H9 (cell line): ENCODE measurements around the gene DUOX2. TPM values are rescaled to one million over a fixed set of nuclear protein-coding genes. Genes with fewer than 3 reads are reported as not detected.

Experiments used
- DNase-seq: peaks from one replicate; pipeline ENCODE4 v3.0.0-alpha.2; 2017
- H2AFZ ChIP-seq: one replicate; pipeline ENCODE4 v1.6.1; 2013; ENCODE audit warnings: mild to moderate bottlenecking, low read length, control low read depth, moderate library complexity
- H2AK5ac ChIP-seq: 2 replicates; pipeline ENCODE4 v1.6.1; 2013; ENCODE audit warnings: low read length, control low read depth, mixed read lengths; ENCODE audit not compliant: insufficient read length
- H2BK120ac ChIP-seq: one replicate; pipeline ENCODE4 v1.6.1; 2013; ENCODE audit warnings: low read depth, mild to moderate bottlenecking, low read length, control low read depth, inconsistent platforms; ENCODE audit not compliant: poor library complexity, severe bottlenecking
- H2BK12ac ChIP-seq: 2 replicates; pipeline ENCODE4 v1.6.1; 2013; ENCODE audit warnings: low read length, control low read depth, mixed read lengths, low read depth; ENCODE audit not compliant: insufficient read length
- H2BK15ac ChIP-seq: 2 replicates; pipeline ENCODE4 v1.6.1; 2013; ENCODE audit warnings: low read depth, low read length, control low read depth
- H2BK20ac ChIP-seq: one replicate; pipeline ENCODE4 v1.6.1; 2013; ENCODE audit warnings: low read depth, mild to moderate bottlenecking, low read length, control low read depth, inconsistent platforms; ENCODE audit not compliant: poor library complexity, severe bottlenecking
- H2BK5ac ChIP-seq: 2 replicates; pipeline ENCODE4 v1.6.1; 2013; ENCODE audit warnings: low read length, control low read depth, mixed read lengths; ENCODE audit not compliant: insufficient read length
- H3K14ac ChIP-seq: 2 replicates; pipeline ENCODE4 v1.6.1; 2013; ENCODE audit warnings: low read length, control low read depth; ENCODE audit not compliant: insufficient read depth
- H3K18ac ChIP-seq: 2 replicates; pipeline ENCODE4 v1.6.1; 2013; ENCODE audit warnings: low read depth, mild to moderate bottlenecking, mixed read lengths, low read length, control low read depth; ENCODE audit not compliant: insufficient read length
- H3K23ac ChIP-seq: 2 replicates; pipeline ENCODE4 v1.6.1; 2013; ENCODE audit warnings: low read length, control low read depth, mixed read lengths, low read depth; ENCODE audit not compliant: insufficient read length
- H3K23me2 ChIP-seq: 2 replicates; pipeline ENCODE4 v1.6.1; 2013; ENCODE audit warnings: low read depth, mild to moderate bottlenecking, mixed read lengths, low read length, control low read depth; ENCODE audit not compliant: insufficient read length, poor library complexity, severe bottlenecking
- H3K27ac ChIP-seq: 2 replicates; pipeline ENCODE4 v1.5.1; 2013; ENCODE audit warnings: low read length, control low read depth, mixed read lengths, low read depth; ENCODE audit not compliant: insufficient read length
- H3K27me3 ChIP-seq: 2 replicates; pipeline ENCODE4 v1.6.1; 2013; ENCODE audit warnings: low read length, control low read depth, inconsistent platforms; ENCODE audit not compliant: insufficient read depth
- H3K4ac ChIP-seq: 2 replicates; pipeline ENCODE4 v1.6.1; 2013; ENCODE audit warnings: low read depth, mild to moderate bottlenecking, control low read depth, inconsistent platforms, low read length, moderate library complexity
- H3K4me1 ChIP-seq: 2 replicates; pipeline ENCODE4 v1.6.1; 2013; ENCODE audit warnings: low read length, control low read depth, inconsistent platforms; ENCODE audit not compliant: insufficient read depth
- H3K4me2 ChIP-seq: 2 replicates; pipeline ENCODE4 v1.6.1; 2013; ENCODE audit warnings: low read length, control low read depth, mixed read lengths; ENCODE audit not compliant: insufficient read length, insufficient read depth
- H3K56ac ChIP-seq: 2 replicates; pipeline ENCODE4 v1.6.1; 2013; ENCODE audit warnings: low read depth, mild to moderate bottlenecking, mixed read lengths, low read length, control low read depth; ENCODE audit not compliant: insufficient read length
- H3K79me1 ChIP-seq: 2 replicates; pipeline ENCODE4 v1.6.1; 2013; ENCODE audit warnings: low read depth, mild to moderate bottlenecking, moderate library complexity, low read length, control low read depth, inconsistent platforms; ENCODE audit not compliant: insufficient read depth, poor library complexity, severe bottlenecking
- H3K79me2 ChIP-seq: 2 replicates; pipeline ENCODE4 v1.6.1; 2013; ENCODE audit warnings: low read length, control low read depth, inconsistent platforms; ENCODE audit not compliant: insufficient read depth
- H3K9ac ChIP-seq: 2 replicates; pipeline ENCODE4 v1.6.1; 2013; ENCODE audit warnings: low read length, control low read depth, mixed read lengths; ENCODE audit not compliant: insufficient read length; ENCODE audit errors: extremely low read depth
- H3K9me3 ChIP-seq: one replicate; pipeline ENCODE4 v1.6.1; 2013; ENCODE audit warnings: low read depth, low read length, inconsistent platforms; ENCODE audit not compliant: control insufficient read depth
- H3T11ph ChIP-seq: one replicate; pipeline ENCODE4 v1.6.1; 2013; ENCODE audit warnings: mild to moderate bottlenecking, low read length, control low read depth, inconsistent platforms
- H4K20me1 ChIP-seq: one replicate; pipeline ENCODE4 v1.6.1; 2013; ENCODE audit not compliant: control insufficient read depth, insufficient read length, insufficient read depth
- H4K5ac ChIP-seq: 2 replicates; pipeline ENCODE4 v1.6.1; 2013; ENCODE audit warnings: low read depth, mild to moderate bottlenecking, mixed read lengths, low read length, control low read depth; ENCODE audit not compliant: insufficient read length
- H4K8ac ChIP-seq: replicated peaks from 2 replicates; pipeline ENCODE4 v1.6.1; 2013; ENCODE audit warnings: low read length, control low read depth, mixed read lengths, low read depth; ENCODE audit not compliant: insufficient read length
- H4K91ac ChIP-seq: 2 replicates; pipeline ENCODE4 v1.6.1; 2013; ENCODE audit warnings: low read depth, mild to moderate bottlenecking, moderate library complexity, mixed read lengths, low read length, control low read depth; ENCODE audit not compliant: insufficient read length
- H3K27ac Mint-ChIP-seq, 3 experiments: 2 replicates in 2 of 3; 3 replicates in 1 of 3; pipeline ENCODE4 v1.8.0; 2020 to 2021; ENCODE audit warnings: mixed read lengths in 3 of 3, mild to moderate bottlenecking in 1 of 3, moderate library complexity in 1 of 3
- H3K27me3 Mint-ChIP-seq: 2 replicates; pipeline ENCODE4 v1.8.0; 2021; ENCODE audit warnings: low read depth, mild to moderate bottlenecking, moderate library complexity, mixed read lengths
- H3K36me3 Mint-ChIP-seq, 3 experiments: 2 replicates in 2 of 3; 3 replicates in 1 of 3; pipeline ENCODE4 v1.8.0; 2020 to 2021; ENCODE audit warnings: low read depth in 3 of 3, mixed read lengths in 3 of 3; ENCODE audit not compliant: insufficient read depth in 1 of 3
- H3K4me1 Mint-ChIP-seq, 2 experiments: 2 replicates each; pipeline ENCODE4 v1.8.0; 2020; ENCODE audit warnings: mixed read lengths in 2 of 2
- H3K4me3 Mint-ChIP-seq, 2 experiments: 2 replicates in 1 of 2; 3 replicates in 1 of 2; pipeline ENCODE4 v1.8.0; 2020 to 2021; ENCODE audit warnings: mild to moderate bottlenecking in 2 of 2, mixed read lengths in 2 of 2, moderate library complexity in 1 of 2
- H3K9me3 Mint-ChIP-seq, 2 experiments: 2 replicates in 1 of 2; 3 replicates in 1 of 2; pipeline ENCODE4 v1.8.0; 2020; ENCODE audit warnings: mild to moderate bottlenecking in 2 of 2, mixed read lengths in 2 of 2, moderate library complexity in 1 of 2
- CTCF ChIP-seq: fragments of 200-600 bp; sonication (generic); conservative IDR thresholded peaks from 3 replicates; pipeline ENCODE4 v1.8.0; 2021; ENCODE audit warnings: antibody characterized with exemption, mild to moderate bottlenecking
- WGBS: extraction: QIAGEN DNeasy Blood & Tissue Kit; methylation state at CpG from one replicate; pipeline ENCODE4 v1.1.7; 2013; ENCODE audit warnings: missing lambda C conversion rate, low lambda C conversion rate, mixed read lengths; ENCODE audit not compliant: insufficient read length; ENCODE audit errors: extremely low coverage; 5-methylcytosine and 5-hydroxymethylcytosine counted together
- total RNA-seq: library from RNA; stranded (reverse); gene quantifications from 2 replicates; pipeline ENCODE4 v1.2.1, GENCODE V29; 2021

The DUOX2 gene
- total RNA-seq, 1 experiment from 2014 or later: 0.42 TPM

- Histone ChIP-seq H4K20me1 (no peaks in the 10 kb centered on the region), H2AFZ (no peak overlapping the region), H2BK5ac (no peak overlapping the region), H3K14ac (no peak overlapping the region; the same call in 1 of the 2 replicates), H3K56ac (no peak overlapping the region), H3K23me2 (no peaks in the 10 kb centered on the region), H3K4me2 (no peak overlapping the region), H3T11ph (no peak overlapping the region), H3K27me3 (no peaks in the 10 kb centered on the region), H2BK20ac (no peak overlapping the region), H2AK5ac (no peak overlapping the region), H4K8ac (no peak overlapping the region), H3K23ac (no peak overlapping the region), H4K5ac (no peak overlapping the region), H3K79me2 (no peaks in the 10 kb centered on the region), H2BK12ac (no peak overlapping the region), H2BK120ac (no peak overlapping the region), H3K9me3 (no peaks in the 10 kb centered on the region), H4K91ac (no peak overlapping the region), H3K27ac (no peak overlapping the region), H3K4ac (no peak overlapping the region), H3K79me1 (no peaks in the 10 kb centered on the region), H2BK15ac (no peak overlapping the region), H3K4me1 (peaks cover 6% of the 10 kb centered on the region; the same call in 1 of the 2 replicates), H3K18ac (no peak overlapping the region), H3K9ac (no peak overlapping the region)
- H3K27me3 Mint-ChIP-seq: peaks cover 33% of the 10 kb centered on the region
- H3K4me3 Mint-ChIP-seq: no peak overlapping the region
- DNase-seq: no peak
- H3K9me3 Mint-ChIP-seq: no peaks in the 10 kb centered on the region; a peak in 1 of 5 replicates
- H3K36me3 Mint-ChIP-seq: no peaks in the 10 kb centered on the region; a peak in 1 of 7 replicates
- no peak overlapping the region for H3K27ac Mint-ChIP-seq
- peaks cover 20 to 25% of the 10 kb centered on the region in 2 experiments for H3K4me1 Mint-ChIP-seq
- WGBS: no CpG with 5 or more reads among the region's 7 CpGs
- no peak for TF ChIP-seq CTCF
These were observed 16.5 kb downstream of the DUOX2 start for GRCh38 chr15:45097466-45097865.
